Caco-2 (cell line): ENCODE measurements around the gene COPS9. TPM values are rescaled to one million over a fixed set of nuclear protein-coding genes. Genes with fewer than 3 reads are reported as not detected.
A peak's percentile ranks its signal among the peaks of the same experiment; 100 is the strongest.

ENCODE experiments used
- BruUV-seq: library from RNA; stranded (reverse); fragments of 400-500 nt; replicated peaks from 2 replicates; lab custom pipeline; 2021; lab: Mats Ljungman, UMichigan
- CTCF ChIA-PET: fragments of 300-600 bp; sonication (Branson Sonifier 250); formaldehyde crosslinking; loops from one replicate; lab custom pipeline; 2022; ENCODE audit warnings: antibody characterized with exemption; lab: Charles Lee
- POLR2A ChIA-PET: fragments of 300-600 bp; sonication (Branson Sonifier 250); formaldehyde crosslinking; loops from one replicate; lab custom pipeline; 2022; ENCODE audit warnings: antibody characterized with exemption; lab: Charles Lee
- DNase-seq, 2 experiments: peaks; one replicate each; pipeline versions ENCODE4 v3.0.0 to v3.0.0-alpha.2; 2020 to 2022
- H3K27me3 ChIP-seq: replicated peaks from 2 replicates; pipeline ENCODE4 v1.6.0; 2011; ENCODE audit warnings: low read length; ENCODE audit not compliant: control insufficient read depth, insufficient read depth
- H3K36me3 ChIP-seq: 2 replicates; pipeline ENCODE4 v1.5.1; 2011; ENCODE audit warnings: low read length; ENCODE audit not compliant: control insufficient read depth, insufficient read depth
- H3K4me1 ChIP-seq: fragments of 250-450 bp; sonication (Bioruptor Pico); 2 replicates; pipeline ENCODE4 v1.5.1; 2020; ENCODE audit warnings: mild to moderate bottlenecking
- H3K4me3 ChIP-seq: 2 replicates; pipeline ENCODE4 v1.5.1; 2011; ENCODE audit warnings: low read depth, mild to moderate bottlenecking, control low read depth, low read length
- H3K9me3 ChIP-seq: fragments of 250-450 bp; sonication (Bioruptor Pico); 2 replicates; pipeline ENCODE4 v1.5.1; 2020; ENCODE audit warnings: mild to moderate bottlenecking, moderate library complexity
- H3K27ac Mint-ChIP-seq: one replicate; pipeline ENCODE4 v1.8.0; 2022; ENCODE audit warnings: mixed read lengths; ENCODE audit not compliant: unreplicated experiment
- H3K27me3 Mint-ChIP-seq: one replicate; pipeline ENCODE4 v1.8.0; 2022; ENCODE audit warnings: mixed read lengths; ENCODE audit not compliant: insufficient read depth, unreplicated experiment
- H3K36me3 Mint-ChIP-seq: one replicate; pipeline ENCODE4 v1.8.0; 2022; ENCODE audit warnings: mild to moderate bottlenecking, mixed read lengths; ENCODE audit not compliant: insufficient read depth, unreplicated experiment
- H3K4me1 Mint-ChIP-seq: one replicate; pipeline ENCODE4 v1.8.0; 2022; ENCODE audit warnings: low read depth, mixed read lengths; ENCODE audit not compliant: unreplicated experiment
- H3K4me3 Mint-ChIP-seq: one replicate; pipeline ENCODE4 v1.8.0; 2022; ENCODE audit warnings: mild to moderate bottlenecking, moderate library complexity, mixed read lengths; ENCODE audit not compliant: unreplicated experiment
- H3K9me3 Mint-ChIP-seq: one replicate; pipeline ENCODE4 v1.8.0; 2022; ENCODE audit warnings: mixed read lengths; ENCODE audit not compliant: unreplicated experiment
- CTCF ChIP-seq, 2 experiments: fragments of 200-600 bp in 1 of 2; IDR thresholded peaks; 1 replicate in 1 of 2; 2 replicates in 1 of 2; pipeline versions ENCODE4 v1.5.1 to v1.8.0; 2011 to 2022; ENCODE audit warnings: antibody characterized with exemption in 1 of 2, control low read depth in 1 of 2, inconsistent platforms in 1 of 2, low read depth in 1 of 2, low read length in 1 of 2, mild to moderate bottlenecking in 1 of 2, moderate library complexity in 1 of 2; ENCODE audit not compliant: insufficient read depth in 1 of 2, severe bottlenecking in 1 of 2, unreplicated experiment in 1 of 2
- intact Hi-C: fragments of 100-400 bp; cut with micrococcal nuclease; formaldehyde crosslinking; loops from one replicate; pipeline ENCODE4 v1.10.0; 2022; ENCODE audit not compliant: unreplicated experiment
- total RNA-seq: library from RNA; stranded (reverse); gene quantifications from 2 replicates; pipeline ENCODE4 v1.2.3, GENCODE V29; 2022

Gene COPS9
- total RNA-seq, 1 experiment from 2014 or later: 86.3 TPM

GRCh38 chr2:240149943-240150784 is 14.1 kb upstream of the COPS9 start:
- H3K9me3 Mint-ChIP-seq: no peaks in the 10 kb centered on the region
- CTCF ChIA-PET: interaction anchor here (1.0 to 1.2 kb wide), 2 partner anchors 10 to 286 kb away, joined by 3 read pairs; partner anchors contain the start of gene OTOS
- Histone ChIP-seq H3K4me1 (no peaks in the 10 kb centered on the region), H3K9me3 (no peaks in the 10 kb centered on the region; the same call in 1 of the 2 replicates), H3K4me3 (no peak overlapping the region), H3K36me3 (no peaks in the 10 kb centered on the region), H3K27me3 (no peaks in the 10 kb centered on the region)
- no peaks in the 10 kb centered on the region for H3K4me1 Mint-ChIP-seq
- POLR2A ChIA-PET: no interaction called here
- intact Hi-C loops: loop anchor here (5.0 kb wide), 1 partner anchor 287 kb away; the partner anchor contains the start of gene GPC1
- peaks cover 3% of the 10 kb centered on the region for H3K27me3 Mint-ChIP-seq
- peak in 1 of 2 experiments; percentile 47 for DNase-seq
- no TSS peak for BruUV-seq
- H3K27ac Mint-ChIP-seq: no peak overlapping the region
- no peak overlapping the region for H3K4me3 Mint-ChIP-seq
- H3K36me3 Mint-ChIP-seq: no peaks in the 10 kb centered on the region
- peak; percentile 54 to 68 for TF ChIP-seq CTCF (IDR thresholded peaks at IDR 0.05; ENCODE audit: insufficient read depth in 1 of 2, low read depth in 1 of 2, low read length in 1 of 2, severe bottlenecking in 1 of 2, unreplicated experiment in 1 of 2)

GRCh38 chr2:240147911-240148587 is 11.9 kb upstream of the COPS9 start:
- Mint-ChIP-seq H3K36me3 (peaks cover under 1% of the 10 kb centered on the region), H3K9me3 (no peaks in the 10 kb centered on the region), H3K27me3 (peaks cover 3% of the 10 kb centered on the region), H3K4me1 (no peaks in the 10 kb centered on the region), H3K27ac (no peak overlapping the region), H3K4me3 (no peak overlapping the region)
- no peak for TF ChIP-seq CTCF (IDR thresholded peaks at IDR 0.05; ENCODE audit: insufficient read depth in 1 of 2, low read depth in 1 of 2, low read length in 1 of 2, severe bottlenecking in 1 of 2, unreplicated experiment in 1 of 2)
- Histone ChIP-seq H3K27me3 (no peaks in the 10 kb centered on the region), H3K9me3 (no peaks in the 10 kb centered on the region; the same call in 1 of the 2 replicates), H3K4me1 (no peaks in the 10 kb centered on the region), H3K4me3 (no peak overlapping the region), H3K36me3 (no peaks in the 10 kb centered on the region)
- ChIA-PET CTCF (no interaction called here), POLR2A (no interaction called here)
- no TSS peak for BruUV-seq
- intact Hi-C loops: no loop called here
- no peak for DNase-seq

GRCh38 chr2:240147382-240147781 is 11.3 kb upstream of the COPS9 start:
- Histone ChIP-seq H3K4me3 (no peak overlapping the region), H3K4me1 (no peaks in the 10 kb centered on the region), H3K27me3 (no peaks in the 10 kb centered on the region), H3K9me3 (no peaks in the 10 kb centered on the region), H3K36me3 (no peaks in the 10 kb centered on the region)
- no peak for DNase-seq
- Mint-ChIP-seq H3K36me3 (peaks cover 5% of the 10 kb centered on the region), H3K4me1 (no peaks in the 10 kb centered on the region), H3K9me3 (no peaks in the 10 kb centered on the region), H3K27me3 (peaks cover 3% of the 10 kb centered on the region), H3K27ac (no peak overlapping the region), H3K4me3 (no peak overlapping the region)
- no TSS peak for BruUV-seq
- CTCF ChIA-PET: no interaction called here
- POLR2A ChIA-PET: no interaction called here
- intact Hi-C loops: no loop called here
- TF ChIP-seq CTCF (IDR thresholded peaks at IDR 0.05; ENCODE audit: insufficient read depth in 1 of 2, low read depth in 1 of 2, low read length in 1 of 2, severe bottlenecking in 1 of 2, unreplicated experiment in 1 of 2): no peak
